Common myeloid progenitor, CD34-positive (primary cell): ENCODE results near the gene SCN3A.
A peak's percentile ranks its signal among the peaks of the same experiment; 100 is the strongest.

ENCODE experiments used
- CTCF ChIA-PET: fragments of 350-600 bp; sonication (Branson Sonifier 250); formaldehyde crosslinking; loops from one replicate; lab custom pipeline; 2021; ENCODE audit warnings: antibody characterized with exemption; lab: Charles Lee
- POLR2A ChIA-PET: fragments of 350-600 bp; sonication (Branson Sonifier 250); formaldehyde crosslinking; loops from one replicate; lab custom pipeline; 2021; ENCODE audit warnings: antibody characterized with exemption; lab: Charles Lee
- DNase-seq, 3 donors: peaks; one replicate each; pipeline versions ENCODE4 v3.0.0 to v3.0.0-alpha.2; 2013
- H3K27ac ChIP-seq, 2 experiments: 1 replicate in 1 of 2; 2 replicates in 1 of 2; pipeline ENCODE4 v1.7.0; 2013; ENCODE audit warnings: inconsistent platforms in 2 of 2, low read length in 2 of 2, mild to moderate bottlenecking in 2 of 2, low read depth in 1 of 2, moderate library complexity in 1 of 2; ENCODE audit not compliant: severe bottlenecking in 2 of 2, insufficient read depth in 1 of 2, poor library complexity in 1 of 2
- H3K27me3 ChIP-seq, 5 experiments: replicated peaks in 2 of 5; 1 replicate in 3 of 5; 2 replicates in 2 of 5; pipeline versions ENCODE4 v1.6.1 to v1.7.0; 2013; ENCODE audit warnings: low read length in 4 of 5, mild to moderate bottlenecking in 2 of 5, moderate library complexity in 2 of 5, inconsistent platforms in 1 of 5; ENCODE audit not compliant: insufficient read depth in 5 of 5, control insufficient read depth in 4 of 5
- H3K36me3 ChIP-seq, 4 experiments: 1 replicate in 2 of 4; 2 replicates in 2 of 4; pipeline versions ENCODE4 v1.6.1 to v1.7.0; 2013; ENCODE audit warnings: low read length in 3 of 4, control low read depth in 1 of 4, mild to moderate bottlenecking in 1 of 4; ENCODE audit not compliant: control insufficient read depth in 4 of 4, insufficient read depth in 4 of 4
- H3K4me1 ChIP-seq, 4 experiments: 1 replicate in 3 of 4; 2 replicates in 1 of 4; pipeline versions ENCODE4 v1.6.1 to v1.7.1; 2013; ENCODE audit warnings: low read length in 3 of 4, mild to moderate bottlenecking in 3 of 4, control low read depth in 1 of 4, inconsistent platforms in 1 of 4, moderate library complexity in 1 of 4; ENCODE audit not compliant: control insufficient read depth in 4 of 4, insufficient read depth in 4 of 4; ENCODE audit errors: control extremely low read depth in 1 of 4
- H3K4me3 ChIP-seq, 7 experiments: 1 replicate in 4 of 7; 2 replicates in 3 of 7; pipeline versions ENCODE4 v1.5.1 to v1.7.0; 2013; ENCODE audit warnings: mild to moderate bottlenecking in 7 of 7, low read length in 6 of 7, moderate library complexity in 6 of 7, inconsistent platforms in 2 of 7, low read depth in 2 of 7, control low read depth in 1 of 7; ENCODE audit not compliant: insufficient read depth in 4 of 7, control insufficient read depth in 1 of 7; ENCODE audit errors: extremely low read depth in 1 of 7
- H3K9me3 ChIP-seq, 5 experiments: 1 replicate in 4 of 5; 2 replicates in 1 of 5; pipeline versions ENCODE4 v1.6.1 to v1.7.1; 2013; ENCODE audit warnings: low read length in 4 of 5, mild to moderate bottlenecking in 2 of 5, inconsistent platforms in 1 of 5, low read depth in 1 of 5, moderate library complexity in 1 of 5; ENCODE audit not compliant: control insufficient read depth in 4 of 5, insufficient read depth in 2 of 5; ENCODE audit errors: control extremely low read depth in 1 of 5
- WGBS: methylation state at CpG from one replicate; pipeline ENCODE4 v1.1.5; 2013; ENCODE audit not compliant: insufficient coverage; 5-methylcytosine and 5-hydroxymethylcytosine counted together

Gene SCN3A

GRCh38 chr2:165147186-165148045, 56.4 kb downstream of the SCN3A start:
- POLR2A ChIA-PET, result no interaction called here
- CTCF ChIA-PET, result interaction anchor here (0.6 to 1.4 kb wide), 4 partner anchors 12 to 156 kb away, joined by 3 to 4 read pairs (median 3); partner anchors contain the start of gene SCN3A

DNA sequence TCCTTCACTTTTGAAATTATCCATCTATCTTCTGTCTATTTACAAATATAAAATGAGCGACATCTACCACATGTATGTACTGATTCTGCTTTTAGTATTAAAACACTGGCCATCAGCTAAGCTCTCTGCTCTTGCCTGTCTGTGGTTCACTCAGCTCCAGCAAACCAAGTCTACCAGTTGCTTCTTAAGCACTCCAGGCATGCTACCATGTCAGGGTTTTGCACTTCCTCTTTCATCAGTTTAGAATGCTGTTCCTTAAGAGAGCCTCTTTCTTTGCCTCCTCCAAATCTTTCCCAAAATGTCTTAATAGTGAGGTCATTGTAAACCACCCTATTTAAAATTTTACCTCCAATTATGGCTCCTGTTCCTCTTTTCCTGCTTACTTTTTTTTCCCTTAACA, 59.5 kb downstream of the SCN3A start:
- ChIA-PET CTCF (interaction anchor here (1.8 kb wide), 1 partner anchor 58 kb away, joined by 5 read pairs; no protein-coding TSS in a partner anchor), POLR2A (no interaction called here)
- H3K4me1 ChIP-seq, result peaks cover 5 to 21% (median 10%) of the 10 kb centered on the region in 4 experiments
- WGBS, result 100% methylated on average over 1 of the region's 1 CpG
- peak in 2 of 3 donors; percentile 47 to 62 for DNase-seq
- no peaks in the 10 kb centered on the region for H3K9me3 ChIP-seq
- no peak overlapping the region for H3K4me3 ChIP-seq
- no peaks in the 10 kb centered on the region for H3K36me3 ChIP-seq
- no peaks in the 10 kb centered on the region for H3K27me3 ChIP-seq
- H3K27ac ChIP-seq, result no peak overlapping the region

More at GRCh38 chr2:165147186-165148045, 56.4 kb downstream of the SCN3A start:
- Histone ChIP-seq H3K4me1 (peaks cover 5 to 24% (median 10%) of the 10 kb centered on the region in 4 experiments), H3K27me3 (no peaks in the 10 kb centered on the region), H3K4me3 (peak overlapping the region in 1 of 7 experiments; percentile 37), H3K36me3 (no peaks in the 10 kb centered on the region), H3K9me3 (no peaks in the 10 kb centered on the region), H3K27ac (peak overlapping the region; percentile 34 to 65)
- 0% methylated on average over 3 of the region's 4 CpGs for WGBS
- DNase-seq, result peak; percentile 15 to 79 (median 63)

DNA sequence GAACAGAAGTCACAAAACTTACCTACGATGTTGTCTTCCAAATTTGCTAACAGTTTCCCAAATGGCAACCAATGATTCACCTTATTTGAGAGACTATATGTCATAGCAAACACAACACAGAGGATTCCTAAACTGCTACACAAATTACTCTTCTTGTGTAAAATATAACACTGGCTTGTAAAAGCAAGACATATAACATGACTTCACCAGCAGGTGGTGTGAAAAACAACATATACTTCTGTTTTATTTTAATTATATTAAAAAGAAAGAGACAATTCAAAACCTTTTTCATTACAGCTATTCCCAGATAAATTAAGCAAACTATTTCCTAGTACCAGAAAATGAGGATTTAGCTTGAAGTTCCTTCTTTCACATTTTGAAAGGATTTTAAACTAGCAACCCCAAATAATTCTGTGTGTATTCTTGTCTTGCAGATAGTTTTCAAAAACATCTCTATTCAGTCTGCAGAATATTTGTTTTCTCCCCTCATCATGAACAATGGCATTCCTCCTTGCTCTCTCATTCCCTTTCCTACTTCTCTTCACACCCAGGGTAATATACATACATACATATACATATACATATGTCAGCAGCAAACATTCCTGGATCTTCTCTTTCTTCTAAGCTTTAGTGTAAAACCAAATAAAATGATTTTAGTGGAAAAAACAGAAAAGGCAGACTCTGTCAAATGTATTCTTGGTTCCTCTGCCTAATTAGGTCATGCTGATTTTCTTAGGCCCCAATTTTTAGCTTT, 62.1 kb downstream of the SCN3A start:
- CTCF ChIA-PET, result interaction anchor here (1.0 to 2.7 kb wide), 8 partner anchors 11 to 125 kb away, joined by 3 to 11 read pairs (median 3); partner anchors contain the start of gene SCN3A
- DNase-seq, result peak in 2 of 3 donors; percentile 14 to 29

GRCh38 chr2:165126244-165126643, 77.6 kb downstream of the SCN3A start:
- POLR2A ChIA-PET, result no interaction called here
- Histone ChIP-seq H3K36me3 (no peaks in the 10 kb centered on the region), H3K27me3 (no peaks in the 10 kb centered on the region), H3K4me1 (no peaks in the 10 kb centered on the region), H3K27ac (no peak overlapping the region), H3K4me3 (no peak overlapping the region), H3K9me3 (no peaks in the 10 kb centered on the region)
- DNase-seq, result no peak
- WGBS, result 100% methylated on average over 1 of the region's 3 CpGs
- CTCF ChIA-PET, result no interaction called here

More for the DNA sequence above, 62.1 kb downstream of the SCN3A start:
- no peaks in the 10 kb centered on the region for H3K36me3 ChIP-seq
- H3K4me3 ChIP-seq, result no peak overlapping the region
- peaks cover 0 to 6% (median 3%) of the 10 kb centered on the region in 4 experiments for H3K4me1 ChIP-seq
- WGBS, result 100% methylated on average over 1 of the region's 1 CpG
- POLR2A ChIA-PET, result interaction anchor here (0.9 kb wide), 1 partner anchor 87 kb away, joined by 3 read pairs; no protein-coding TSS in a partner anchor
- no peaks in the 10 kb centered on the region for H3K9me3 ChIP-seq
- no peak overlapping the region for H3K27ac ChIP-seq
- no peaks in the 10 kb centered on the region for H3K27me3 ChIP-seq

DNA sequence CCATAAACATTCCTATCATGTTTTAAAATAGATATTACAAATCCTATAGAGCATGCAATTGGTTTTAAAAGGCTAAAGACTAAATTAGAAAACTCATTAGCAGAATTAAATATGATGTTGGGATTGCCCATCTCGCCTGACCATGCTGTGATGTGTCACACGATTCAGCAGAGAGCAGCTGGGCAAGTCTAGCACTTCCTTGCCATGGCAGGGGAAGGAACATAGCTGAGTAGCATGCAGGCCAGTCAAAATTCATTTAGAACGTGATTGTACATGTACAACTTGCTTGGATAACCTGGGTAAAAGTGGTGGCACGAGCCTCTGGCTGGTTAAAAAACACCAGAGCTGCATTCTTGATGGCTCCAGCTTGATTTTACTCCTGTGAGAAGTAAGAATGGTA, 81.3 kb downstream of the SCN3A start:
- WGBS, result 98% methylated on average over 4 of the region's 4 CpGs
- Histone ChIP-seq H3K9me3 (no peaks in the 10 kb centered on the region), H3K4me3 (no peak overlapping the region), H3K27ac (no peak overlapping the region), H3K27me3 (no peaks in the 10 kb centered on the region), H3K36me3 (peaks cover 0 to 3% (median 0%) of the 10 kb centered on the region in 4 experiments), H3K4me1 (no peaks in the 10 kb centered on the region)
- ChIA-PET CTCF (interaction anchor here (1.2 kb wide), 1 partner anchor 19 kb away, joined by 3 read pairs; no protein-coding TSS in a partner anchor), POLR2A (no interaction called here)
- no peak for DNase-seq

- Histone ChIP-seq H3K27ac (no peak overlapping the region), H3K9me3 (no peaks in the 10 kb centered on the region), H3K4me1 (peaks cover 0 to 2% (median 0%) of the 10 kb centered on the region in 4 experiments), H3K27me3 (no peaks in the 10 kb centered on the region), H3K4me3 (no peak overlapping the region), H3K36me3 (peaks cover 0 to 3% (median 0%) of the 10 kb centered on the region in 4 experiments)
- no CpG with 5 or more reads among the region's 7 CpGs for WGBS
- DNase-seq, result no peak
- CTCF ChIA-PET, result no interaction called here
- POLR2A ChIA-PET, result interaction anchor here (0.7 kb wide), 1 partner anchor 57 kb away, joined by 6 read pairs; no protein-coding TSS in a partner anchor
These were observed 82.9 kb downstream of the SCN3A start for GRCh38 chr2:165120740-165121467.
